Measurements from ENCODE around the gene TSKS.

The TSKS gene

DNA sequence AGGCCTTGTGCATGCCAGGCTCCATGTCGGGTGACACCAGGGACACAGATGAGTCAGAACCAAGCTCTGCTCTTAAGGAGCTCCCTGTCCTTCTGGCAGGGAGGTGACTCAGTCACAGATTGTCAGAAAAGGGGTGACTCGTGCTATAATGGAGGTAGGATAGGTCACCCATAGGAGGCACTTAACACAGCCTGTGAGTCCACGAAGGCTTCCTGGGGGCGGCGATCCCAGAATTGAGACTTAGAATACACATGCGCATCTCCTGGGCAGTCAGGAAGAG is 30.4 kb upstream of the TSKS start:
- DNase-seq = no peak

DNA sequence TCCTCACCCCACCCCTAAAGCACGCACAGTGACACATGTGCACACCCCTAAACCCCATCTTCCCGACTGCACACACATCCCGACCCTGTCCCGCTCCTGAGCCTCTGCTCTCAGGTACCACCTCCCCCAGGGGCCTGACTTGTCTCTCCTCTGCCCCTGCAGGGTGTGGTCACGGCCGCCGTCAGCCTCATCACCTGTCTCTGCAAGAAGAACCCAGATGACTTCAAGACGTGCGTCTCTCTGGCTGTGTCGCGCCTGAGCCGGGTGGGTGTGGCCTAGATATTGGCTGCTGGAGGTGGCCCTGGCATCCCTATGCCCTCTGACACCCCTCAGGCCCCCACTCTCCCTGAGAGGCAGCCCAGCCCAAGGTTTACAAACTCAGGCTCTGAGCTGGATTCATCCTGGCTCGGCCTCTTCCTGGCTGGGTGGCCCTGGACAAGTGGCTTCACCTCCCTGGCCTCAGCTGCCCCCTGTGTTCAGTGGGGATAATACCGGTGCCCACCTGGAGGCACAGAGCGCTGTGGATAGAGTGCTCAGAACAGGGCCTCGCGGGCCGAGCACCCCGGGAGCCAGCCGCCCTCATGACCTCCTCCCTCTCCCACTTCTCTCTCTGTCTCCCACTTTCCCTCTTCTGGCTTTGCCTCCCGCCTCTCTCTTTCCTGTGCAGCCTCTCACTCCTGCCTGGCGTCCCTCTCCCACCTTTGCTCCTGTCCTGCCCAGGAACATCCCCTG is 29.9 kb upstream of the TSKS start:
- DNase-seq = no peak

- DNase-seq = no peak
These were observed 28.8 kb upstream of the TSKS start for GRCh38 chr19:49791776-49792445.

- DNase-seq = no peak
These were observed 27.8 kb upstream of the TSKS start for GRCh38 chr19:49790866-49791265.

- no peak for DNase-seq
These were observed 25.8 kb upstream of the TSKS start for GRCh38 chr19:49788857-49789256.

DNA sequence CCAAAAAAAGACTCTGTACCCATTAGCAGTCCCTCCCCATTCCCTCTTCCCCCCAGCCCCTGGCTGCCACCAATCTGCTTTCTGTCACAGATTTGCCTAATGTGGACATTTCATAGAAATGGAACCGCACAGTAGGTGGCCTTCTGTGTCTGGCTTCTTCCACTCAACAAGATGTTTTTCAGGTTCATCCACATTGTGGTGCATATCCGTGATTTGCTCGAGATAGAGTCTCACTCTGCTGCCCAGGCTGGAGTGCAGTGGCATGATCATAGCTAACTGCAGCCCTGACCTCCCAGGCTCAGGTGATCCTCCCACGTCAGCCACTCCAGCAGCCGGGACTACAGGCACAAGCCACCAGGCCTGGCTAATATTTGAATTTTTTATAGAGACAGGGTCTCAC is 24.6 kb upstream of the TSKS start:
- DNase-seq = no peak

GRCh38 chr19:49786376-49786820 is 23.3 kb upstream of the TSKS start:
- DNase-seq = no peak

GRCh38 chr19:49782515-49782914 is 19.4 kb upstream of the TSKS start:
- no peak for DNase-seq

GRCh38 chr19:49781394-49781793 is 18.3 kb upstream of the TSKS start:
- DNase-seq = no peak

DNA sequence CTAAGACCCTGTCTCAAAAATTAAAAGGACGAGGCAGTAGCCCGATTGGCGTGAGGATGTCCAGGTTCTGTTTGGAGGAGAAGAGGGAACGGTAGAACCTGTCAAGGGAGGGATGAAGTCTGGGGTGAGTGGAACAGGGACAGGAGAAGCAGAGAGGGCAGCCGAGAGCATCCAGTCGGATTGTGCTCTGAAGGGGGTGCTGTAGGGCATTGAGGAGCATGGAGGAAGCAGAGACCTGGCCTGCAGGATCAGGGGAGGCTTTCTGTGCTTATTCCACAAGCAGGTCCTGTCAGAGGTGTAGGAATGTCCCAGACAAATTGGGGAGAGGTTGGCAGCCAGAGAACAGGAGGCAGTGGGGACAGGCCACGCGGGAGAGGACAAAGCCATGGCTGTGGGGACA is 17.8 kb upstream of the TSKS start:
- DNase-seq = no peak

DNA sequence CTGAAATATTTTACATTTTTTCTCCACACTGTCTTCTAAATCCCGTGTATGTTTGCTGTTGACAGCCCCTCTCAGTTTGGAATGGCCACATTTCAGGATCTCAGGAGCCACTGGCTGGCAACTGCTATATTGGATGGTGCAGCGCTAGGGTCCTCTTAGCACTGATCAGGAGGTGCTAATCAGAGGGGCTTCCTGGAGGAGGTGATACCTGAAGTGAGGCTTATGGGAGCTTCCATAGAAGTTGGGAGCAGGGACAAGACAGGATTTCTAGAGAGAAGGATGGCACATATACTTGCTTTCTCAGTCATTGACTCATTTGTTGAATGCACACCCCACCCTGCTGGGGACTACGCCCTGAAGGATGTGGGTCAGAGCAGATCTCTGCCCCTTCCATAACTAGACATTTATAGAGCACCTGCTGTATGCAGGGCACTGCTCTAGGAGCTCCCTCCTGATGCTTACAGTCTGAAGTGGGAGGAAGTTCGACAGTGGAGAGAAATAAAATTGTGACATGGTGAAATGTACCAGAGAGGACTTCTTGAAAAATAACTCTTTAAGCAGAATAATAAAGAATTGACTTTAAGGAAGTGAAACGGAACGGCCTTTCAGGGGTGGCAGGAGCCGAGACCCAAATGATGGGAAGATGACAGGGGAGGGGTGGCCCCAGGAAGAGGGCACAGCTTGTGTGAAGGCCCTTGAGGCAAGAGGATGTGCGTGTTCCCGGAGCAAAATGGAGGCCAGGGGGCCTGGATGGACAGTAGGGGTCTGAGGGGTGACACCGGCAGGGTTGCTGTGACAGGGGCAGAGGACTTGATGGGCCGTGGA is 16.8 kb upstream of the TSKS start:
- DNase-seq = peak; percentile 41

DNA sequence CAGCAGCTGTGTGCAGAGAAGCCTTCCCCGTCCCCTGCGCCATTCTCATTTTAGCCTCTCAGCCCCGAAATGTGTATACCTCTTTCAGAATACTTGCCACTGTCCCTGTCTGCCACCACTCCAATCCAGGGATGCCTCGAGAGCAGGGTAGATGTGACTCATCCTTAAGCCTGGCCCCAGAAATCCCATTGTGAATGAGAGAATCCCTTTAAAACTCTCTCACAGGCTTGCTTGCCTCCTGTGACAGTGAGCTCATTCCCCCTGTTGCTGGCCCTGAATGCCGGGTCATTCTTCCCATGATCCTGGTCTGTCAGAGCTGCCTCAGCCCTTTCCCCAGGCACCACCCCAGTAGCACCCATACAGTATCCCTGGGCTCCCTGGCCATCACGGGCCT is 13.3 kb upstream of the TSKS start:
- DNase-seq = no peak

GRCh38 chr19:49775742-49776370 is 12.8 kb upstream of the TSKS start:
- DNase-seq = no peak

DNA sequence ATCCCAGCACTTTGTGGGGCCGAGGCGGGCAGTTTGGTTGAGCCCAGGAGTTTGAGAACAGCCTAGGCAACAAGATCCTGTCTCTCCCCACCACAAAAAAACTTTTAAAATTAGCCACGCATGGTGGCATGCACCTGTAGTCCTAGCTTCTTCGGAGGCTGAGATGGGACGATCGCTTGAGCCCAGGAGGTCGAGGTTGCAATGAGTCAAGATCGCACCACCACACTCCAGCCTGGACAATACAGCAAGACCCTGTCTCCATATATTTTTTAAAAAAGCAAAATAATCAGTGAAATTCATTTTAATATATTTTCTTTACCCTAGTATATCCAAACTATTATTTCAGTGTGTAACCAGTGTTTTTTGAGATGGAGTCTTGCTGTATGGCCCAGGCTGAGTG is 11.9 kb upstream of the TSKS start:
- no peak for DNase-seq

DNA sequence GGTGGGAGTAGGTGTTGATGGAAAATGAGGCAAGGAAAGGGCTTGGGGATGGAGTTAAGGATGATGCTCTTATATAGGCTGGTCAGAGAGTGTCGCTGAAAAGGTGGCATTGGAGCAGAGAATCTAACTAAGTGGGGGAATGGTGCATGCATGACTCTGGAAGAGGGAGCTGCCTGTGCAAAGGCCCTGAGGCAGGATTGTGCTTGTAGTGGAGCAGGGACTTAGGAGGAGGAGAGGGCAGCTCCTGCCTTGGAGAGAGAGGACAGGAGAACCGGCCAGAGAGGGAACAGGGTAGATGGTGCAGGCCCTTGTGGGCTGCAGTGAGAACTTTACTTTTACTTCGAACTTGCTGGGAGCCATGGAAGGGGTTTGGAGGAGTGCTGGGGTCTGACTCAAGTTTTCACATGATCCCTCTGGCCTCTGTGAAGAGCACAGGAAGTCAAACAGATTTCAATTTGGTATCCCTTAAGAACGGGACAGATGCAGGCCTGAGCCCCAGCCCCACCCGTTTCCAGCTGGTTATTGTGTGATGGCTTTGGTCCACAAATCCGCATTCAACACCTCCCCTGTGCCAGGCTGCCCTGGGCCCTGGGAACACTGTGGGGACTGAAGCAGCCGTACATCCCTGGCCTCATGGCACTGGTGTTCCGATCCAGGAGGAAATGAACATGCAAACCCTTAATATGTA is 10.7 kb upstream of the TSKS start:
- no peak for DNase-seq

GRCh38 chr19:49772850-49773432 is 9.8 kb upstream of the TSKS start:
- no peak for DNase-seq

- DNase-seq = no peak
These were observed 8.6 kb upstream of the TSKS start for GRCh38 chr19:49771674-49772139.

DNA sequence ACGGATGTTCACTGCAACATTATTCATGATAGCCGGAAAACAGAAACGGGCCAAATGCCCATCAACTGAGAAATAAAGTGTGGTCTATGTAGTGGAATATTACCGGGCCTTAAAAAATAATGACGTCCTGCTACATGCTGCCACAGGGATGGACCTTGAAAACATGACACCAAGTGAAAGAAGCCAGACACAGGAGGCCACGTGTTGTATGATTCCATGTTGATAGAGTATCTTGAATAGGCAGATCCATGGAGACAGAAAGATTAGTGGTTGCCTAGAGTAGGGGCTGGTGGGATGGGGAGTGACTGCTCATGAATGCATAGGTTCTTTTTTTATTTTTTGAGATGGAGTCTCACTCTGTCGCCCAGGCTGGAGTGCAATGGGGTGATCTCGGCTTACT is 7.4 kb upstream of the TSKS start:
- DNase-seq = no peak

- DNase-seq = no peak
These were observed 5.0 kb upstream of the TSKS start for GRCh38 chr19:49767967-49768581.

- DNase-seq = no peak
These were observed 4.3 kb upstream of the TSKS start for GRCh38 chr19:49767381-49767780.

DNA sequence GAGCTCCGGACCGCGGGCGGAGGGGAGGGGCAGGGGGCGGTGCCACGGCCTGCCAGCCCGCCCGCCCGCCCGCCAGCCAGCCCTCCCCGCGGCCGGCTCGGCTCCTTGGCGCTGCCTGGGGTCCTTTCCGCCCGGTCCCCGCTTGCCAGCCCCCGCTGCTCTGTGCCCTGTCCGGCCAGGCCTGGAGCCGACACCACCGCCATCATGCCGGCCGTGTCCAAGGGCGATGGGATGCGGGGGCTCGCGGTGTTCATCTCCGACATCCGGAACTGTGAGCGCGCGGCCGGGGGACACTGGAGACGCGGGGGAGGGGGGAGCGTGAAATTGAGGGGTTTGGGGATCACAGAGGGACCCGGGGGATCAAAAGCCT is 3.8 kb upstream of the TSKS start, which contains the start of gene AP2A1:
Gene AP2A1 (plus strand): TSS at position 72 of the 370 bp plus-strand sequence. CDS start 133 bp downstream, at position 205.
- DNase-seq = no peak
